RWPE2 (cell line): ENCODE results near the gene TMCC1.
"Not testable (repeated sequence)": the region's sequence is repeated elsewhere in the genome, so short reads cannot be mapped to it uniquely, and the experiment has no call there.

Experiments used
- ATAC-seq: fragments of 200-7000 bp; cut with Tn5 transposase; 3 replicates; pipeline ENCODE4 v1.9.1; 2021; ENCODE audit warnings: low read depth
- DNase-seq: peaks from one replicate; pipeline ENCODE4 v3.0.0-alpha.2; 2020; ENCODE audit warnings: low spot score
- H3K27ac ChIP-seq: fragments of 450-650 bp; 2 replicates; pipeline ENCODE4 v1.5.1; 2017; ENCODE audit warnings: mild to moderate bottlenecking; ENCODE audit not compliant: poor library complexity, severe bottlenecking
- H3K27me3 ChIP-seq: fragments of 250-450 bp; sonication (Bioruptor Pico); 2 replicates; pipeline ENCODE4 v1.5.1; 2021; ENCODE audit warnings: mild to moderate bottlenecking, moderate library complexity; ENCODE audit not compliant: insufficient read depth, poor library complexity, severe bottlenecking
- H3K36me3 ChIP-seq: fragments of 250-450 bp; sonication (Bioruptor Pico); 2 replicates; pipeline ENCODE4 v1.5.1; 2020; ENCODE audit warnings: low read depth, mild to moderate bottlenecking, moderate library complexity
- H3K4me1 ChIP-seq: fragments of 250-450 bp; sonication (Bioruptor Pico); 2 replicates; pipeline ENCODE4 v1.5.1; 2021; ENCODE audit warnings: mild to moderate bottlenecking, moderate library complexity; ENCODE audit not compliant: insufficient read depth, poor library complexity, severe bottlenecking
- H3K4me3 ChIP-seq: fragments of 250-450 bp; sonication (Bioruptor Pico); 2 replicates; pipeline ENCODE4 v1.5.1; 2021; ENCODE audit warnings: mild to moderate bottlenecking, moderate library complexity; ENCODE audit not compliant: severe bottlenecking
- H3K9me3 ChIP-seq: fragments of 250-450 bp; sonication (Bioruptor Pico); 2 replicates; pipeline ENCODE4 v1.5.1; 2021; ENCODE audit warnings: mild to moderate bottlenecking, moderate library complexity; ENCODE audit not compliant: severe bottlenecking
- TF ChIP-seq, protein P1 (sequence below): fragments of 450-650 bp; IDR thresholded peaks from one replicate; pipeline ENCODE4 v1.5.1; 2017; ENCODE audit warnings: mild to moderate bottlenecking, moderate library complexity; ENCODE audit not compliant: poor library complexity, severe bottlenecking

TMCC1 gene

DNA sequence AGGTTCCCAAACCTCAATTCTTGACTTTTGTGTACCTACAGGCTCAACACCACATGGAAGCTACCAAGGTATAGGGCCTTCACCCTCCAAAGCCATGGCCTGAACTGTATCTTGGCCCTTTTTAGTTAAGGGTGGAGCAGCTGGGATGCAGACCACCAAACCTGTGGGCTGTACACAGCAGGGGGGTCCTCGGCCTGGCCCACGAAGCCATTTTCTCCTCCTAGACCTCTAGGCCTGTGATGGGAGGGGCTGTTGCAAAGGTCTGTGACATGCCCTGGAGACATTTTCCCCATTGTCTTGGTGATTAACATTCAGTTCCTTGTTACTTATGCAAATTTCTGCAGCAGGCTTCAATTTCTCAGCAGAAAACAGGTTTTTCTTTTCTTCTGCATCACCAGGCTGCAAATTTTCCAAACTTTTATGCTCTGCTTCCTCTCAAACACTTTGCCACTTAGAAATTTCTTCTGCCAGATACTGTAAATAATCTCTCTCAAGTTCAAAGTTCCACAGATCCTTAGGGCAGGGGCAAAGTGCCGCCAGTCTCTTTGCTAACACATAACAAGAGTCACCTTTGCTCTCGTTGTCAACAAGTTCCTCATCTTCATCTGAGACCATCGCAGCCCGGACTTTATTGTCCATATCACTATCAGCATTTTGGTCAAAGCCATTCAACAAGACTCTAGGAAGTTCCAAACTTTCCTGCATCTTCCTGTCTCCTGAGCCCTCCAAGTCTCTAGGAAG is 196.1 kb downstream of the TMCC1 start:
- Histone ChIP-seq H3K4me3 (no peak overlapping the region), H3K36me3 (peaks cover 5% of the 10 kb centered on the region; the same call in 1 of the 2 replicates), H3K9me3 (no peaks in the 10 kb centered on the region), H3K27ac (no peak overlapping the region), H3K4me1 (peaks cover 21% of the 10 kb centered on the region), H3K27me3 (no peaks in the 10 kb centered on the region)
- no peak for DNase-seq
- no peak for ATAC-seq
- TF ChIP-seq, protein P1, sequence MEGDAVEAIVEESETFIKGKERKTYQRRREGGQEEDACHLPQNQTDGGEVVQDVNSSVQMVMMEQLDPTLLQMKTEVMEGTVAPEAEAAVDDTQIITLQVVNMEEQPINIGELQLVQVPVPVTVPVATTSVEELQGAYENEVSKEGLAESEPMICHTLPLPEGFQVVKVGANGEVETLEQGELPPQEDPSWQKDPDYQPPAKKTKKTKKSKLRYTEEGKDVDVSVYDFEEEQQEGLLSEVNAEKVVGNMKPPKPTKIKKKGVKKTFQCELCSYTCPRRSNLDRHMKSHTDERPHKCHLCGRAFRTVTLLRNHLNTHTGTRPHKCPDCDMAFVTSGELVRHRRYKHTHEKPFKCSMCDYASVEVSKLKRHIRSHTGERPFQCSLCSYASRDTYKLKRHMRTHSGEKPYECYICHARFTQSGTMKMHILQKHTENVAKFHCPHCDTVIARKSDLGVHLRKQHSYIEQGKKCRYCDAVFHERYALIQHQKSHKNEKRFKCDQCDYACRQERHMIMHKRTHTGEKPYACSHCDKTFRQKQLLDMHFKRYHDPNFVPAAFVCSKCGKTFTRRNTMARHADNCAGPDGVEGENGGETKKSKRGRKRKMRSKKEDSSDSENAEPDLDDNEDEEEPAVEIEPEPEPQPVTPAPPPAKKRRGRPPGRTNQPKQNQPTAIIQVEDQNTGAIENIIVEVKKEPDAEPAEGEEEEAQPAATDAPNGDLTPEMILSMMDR = no peak

DNA sequence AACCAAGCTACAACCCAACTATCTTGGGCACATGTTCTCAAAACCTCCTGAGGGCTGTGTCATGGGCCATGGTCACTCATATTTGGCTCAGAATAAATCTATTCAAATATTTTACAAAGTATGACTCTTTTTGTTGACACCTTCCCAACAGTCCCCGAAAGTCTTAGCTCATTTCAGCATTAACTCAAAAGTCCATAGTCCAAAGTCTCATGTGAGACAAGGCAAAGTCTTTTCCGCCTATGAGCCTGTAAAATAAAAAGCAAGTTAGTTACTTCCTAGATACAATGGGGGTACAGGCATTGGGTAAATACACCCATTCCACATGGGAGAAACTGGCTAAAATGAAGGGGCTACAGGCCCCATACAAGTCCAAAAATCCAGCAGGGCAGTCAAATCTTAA is 197.1 kb downstream of the TMCC1 start:
- not testable (repeated sequence) for H3K36me3 ChIP-seq, H3K9me3 ChIP-seq, ATAC-seq, H3K27me3 ChIP-seq, H3K4me3 ChIP-seq, DNase-seq
- H3K27ac ChIP-seq = peak overlapping the region; percentile 84
- H3K4me1 ChIP-seq = peaks cover 21% of the 10 kb centered on the region

DNA sequence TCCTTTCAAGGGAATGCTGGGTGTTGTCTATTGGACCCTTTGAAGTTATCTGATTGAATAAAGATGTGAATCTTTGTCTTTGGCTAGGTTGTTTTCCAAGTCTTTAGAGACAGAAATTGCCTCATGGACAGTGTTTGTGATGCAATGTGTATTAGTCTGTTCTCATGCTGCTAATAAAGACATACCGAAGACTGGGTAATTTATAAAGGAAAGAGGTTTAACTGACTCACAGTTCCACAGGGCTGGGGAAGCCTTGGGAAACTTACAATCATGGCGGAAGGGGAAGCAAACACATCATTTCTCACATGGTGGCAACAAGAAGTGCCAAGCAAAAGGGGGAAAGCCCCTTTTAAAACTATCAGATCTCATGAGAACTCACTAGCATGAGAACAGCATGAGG is 198.3 kb downstream of the TMCC1 start:
- Histone ChIP-seq H3K4me3 (no peak overlapping the region), H3K36me3 (peaks cover 4% of the 10 kb centered on the region; the same call in 1 of the 2 replicates), H3K4me1 (peaks cover 27% of the 10 kb centered on the region), H3K27ac (peak overlapping the region; percentile 84), H3K27me3 (no peaks in the 10 kb centered on the region), H3K9me3 (no peaks in the 10 kb centered on the region)
- DNase-seq = no peak
- TF ChIP-seq, protein P1 = no peak
- no peak for ATAC-seq

DNA sequence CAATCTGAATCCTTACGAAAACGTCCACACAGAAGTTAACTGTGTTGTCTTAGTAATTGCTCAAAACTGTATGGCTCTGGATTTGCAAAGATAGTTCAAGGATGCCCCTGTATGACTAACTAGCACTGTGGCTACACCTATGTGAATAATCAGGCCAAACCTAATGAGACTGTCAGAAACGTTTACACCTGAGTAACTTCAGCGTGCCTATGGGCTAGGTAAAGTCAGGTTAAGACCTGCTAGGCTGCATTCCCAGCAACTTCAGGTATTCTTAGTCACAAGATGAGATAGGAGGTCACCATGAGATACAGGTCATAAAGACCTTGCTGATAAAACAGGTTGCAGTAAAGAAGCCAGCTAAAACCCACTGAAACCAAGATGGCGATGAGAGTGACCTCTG is 199.3 kb downstream of the TMCC1 start:
- TF ChIP-seq, protein P1 = no peak
- peaks cover 4% of the 10 kb centered on the region; the same call in 1 of the 2 replicates for H3K36me3 ChIP-seq
- no peak overlapping the region for H3K4me3 ChIP-seq
- peak; percentile 77 for DNase-seq
- H3K27ac ChIP-seq = peak overlapping the region; percentile 84
- no peaks in the 10 kb centered on the region for H3K9me3 ChIP-seq
- H3K27me3 ChIP-seq = no peaks in the 10 kb centered on the region
- peaks cover 35% of the 10 kb centered on the region for H3K4me1 ChIP-seq
- peak; percentile 99 for ATAC-seq

DNA sequence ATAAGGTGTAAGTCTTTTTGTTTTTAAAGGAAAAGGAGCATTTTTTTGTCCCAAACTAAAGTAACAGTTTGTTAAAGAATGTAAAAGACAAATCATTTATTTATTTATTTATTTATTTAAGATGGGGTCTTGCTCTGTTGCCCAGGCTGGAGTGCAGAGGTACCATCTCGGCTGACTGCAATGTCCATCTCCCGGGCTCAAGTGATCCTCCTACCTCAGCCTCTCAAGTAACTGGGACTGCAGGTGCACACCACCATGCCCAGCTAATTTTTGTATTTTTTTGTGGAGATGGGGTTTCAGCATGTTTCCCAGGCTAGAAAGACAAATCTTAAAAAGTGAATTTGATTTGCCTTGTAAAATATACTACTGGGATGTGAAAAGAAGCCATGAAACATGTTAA is 200.8 kb downstream of the TMCC1 start:
- Histone ChIP-seq H3K9me3 (no peaks in the 10 kb centered on the region), H3K27me3 (no peaks in the 10 kb centered on the region), H3K4me1 (peaks cover 41% of the 10 kb centered on the region), H3K4me3 (no peak overlapping the region), H3K27ac (peak overlapping the region; percentile 84), H3K36me3 (peaks cover 4% of the 10 kb centered on the region; the same call in 1 of the 2 replicates)
- DNase-seq (no peak), ATAC-seq (no peak)
- TF ChIP-seq, protein P1 = no peak
